ENCODE measurements around the gene ADSL. TPM values are rescaled to one million over a fixed set of nuclear protein-coding genes. Genes with fewer than 3 reads are reported as not detected.

ADSL gene
- total RNA-seq, 4 donors from 2014 or later = 32.2 to 163 (median 37.4) TPM

DNA sequence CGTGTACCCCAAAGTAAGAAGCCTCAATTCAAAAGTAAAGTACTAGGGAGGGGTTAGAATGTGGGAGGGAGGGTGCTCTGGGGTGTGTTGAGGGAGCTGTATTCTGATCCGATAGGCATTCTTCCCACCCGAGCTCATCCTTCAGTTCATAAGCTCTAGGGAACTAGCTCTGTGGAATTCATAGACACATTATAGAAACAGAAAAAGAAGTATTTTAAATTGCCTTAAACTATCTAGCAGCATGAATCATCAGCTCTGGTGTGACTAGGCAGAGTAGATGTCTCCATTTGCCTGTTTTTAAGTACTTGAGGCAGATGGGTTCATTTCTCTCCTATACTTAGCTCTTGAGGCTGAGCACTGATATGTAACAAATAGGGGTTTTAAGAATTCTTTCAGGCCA, 16.8 kb downstream of the ADSL start:
- Histone ChIP-seq H3K4me1 (no peaks in the 10 kb centered on the region), H3K36me3 (peaks cover 3 to 86% (median 4%) of the 10 kb centered on the region in 3 donors), H3K27ac (no peak overlapping the region), H3K9me3 (no peaks in the 10 kb centered on the region), H3K27me3 (no peaks in the 10 kb centered on the region), H3K4me3 (no peak overlapping the region)
- no peak for TF ChIP-seq POLR2A (IDR thresholded peaks at IDR 0.05)
- TF ChIP-seq, protein P1, sequence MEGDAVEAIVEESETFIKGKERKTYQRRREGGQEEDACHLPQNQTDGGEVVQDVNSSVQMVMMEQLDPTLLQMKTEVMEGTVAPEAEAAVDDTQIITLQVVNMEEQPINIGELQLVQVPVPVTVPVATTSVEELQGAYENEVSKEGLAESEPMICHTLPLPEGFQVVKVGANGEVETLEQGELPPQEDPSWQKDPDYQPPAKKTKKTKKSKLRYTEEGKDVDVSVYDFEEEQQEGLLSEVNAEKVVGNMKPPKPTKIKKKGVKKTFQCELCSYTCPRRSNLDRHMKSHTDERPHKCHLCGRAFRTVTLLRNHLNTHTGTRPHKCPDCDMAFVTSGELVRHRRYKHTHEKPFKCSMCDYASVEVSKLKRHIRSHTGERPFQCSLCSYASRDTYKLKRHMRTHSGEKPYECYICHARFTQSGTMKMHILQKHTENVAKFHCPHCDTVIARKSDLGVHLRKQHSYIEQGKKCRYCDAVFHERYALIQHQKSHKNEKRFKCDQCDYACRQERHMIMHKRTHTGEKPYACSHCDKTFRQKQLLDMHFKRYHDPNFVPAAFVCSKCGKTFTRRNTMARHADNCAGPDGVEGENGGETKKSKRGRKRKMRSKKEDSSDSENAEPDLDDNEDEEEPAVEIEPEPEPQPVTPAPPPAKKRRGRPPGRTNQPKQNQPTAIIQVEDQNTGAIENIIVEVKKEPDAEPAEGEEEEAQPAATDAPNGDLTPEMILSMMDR (IDR thresholded peaks at IDR 0.05) = no peak
- DNase-seq = no peak

- Histone ChIP-seq H3K27me3 (no peaks in the 10 kb centered on the region), H3K4me3 (no peak overlapping the region), H3K9me3 (no peaks in the 10 kb centered on the region), H3K27ac (no peak overlapping the region), H3K36me3 (peaks cover 3 to 73% (median 4%) of the 10 kb centered on the region in 3 donors), H3K4me1 (no peaks in the 10 kb centered on the region)
- DNase-seq = no peak
- no peak for TF ChIP-seq POLR2A (IDR thresholded peaks at IDR 0.05)
- TF ChIP-seq, protein P1 (IDR thresholded peaks at IDR 0.05) = no peak
Measured at GRCh38 chr22:40364431-40364830, 18.1 kb downstream of the ADSL start.

- DNase-seq = no peak
- Histone ChIP-seq H3K27me3 (no peaks in the 10 kb centered on the region), H3K27ac (no peak overlapping the region), H3K4me3 (no peak overlapping the region), H3K36me3 (peaks cover 0 to 56% (median 3%) of the 10 kb centered on the region in 3 donors), H3K4me1 (no peaks in the 10 kb centered on the region), H3K9me3 (no peaks in the 10 kb centered on the region)
- no peak for TF ChIP-seq POLR2A (IDR thresholded peaks at IDR 0.05)
- TF ChIP-seq, protein P1 (IDR thresholded peaks at IDR 0.05) = no peak
Measured at GRCh38 chr22:40366068-40366467, 19.8 kb downstream of the ADSL start.

GRCh38 chr22:40367342-40367741, 21.0 kb downstream of the ADSL start:
- peaks cover 0 to 43% (median 2%) of the 10 kb centered on the region in 3 donors for H3K36me3 ChIP-seq
- no peaks in the 10 kb centered on the region for H3K27me3 ChIP-seq
- peaks cover 0 to 8% (median 0%) of the 10 kb centered on the region in 4 donors for H3K4me1 ChIP-seq
- TF ChIP-seq POLR2A (IDR thresholded peaks at IDR 0.05) = no peak
- TF ChIP-seq, protein P1 (IDR thresholded peaks at IDR 0.05) = no peak
- H3K9me3 ChIP-seq = no peaks in the 10 kb centered on the region
- H3K27ac ChIP-seq = peak overlapping the region in 1 of 4 donors; percentile 12
- no peak overlapping the region for H3K4me3 ChIP-seq
- peak in 1 of 3 donors; percentile 54 for DNase-seq

DNA sequence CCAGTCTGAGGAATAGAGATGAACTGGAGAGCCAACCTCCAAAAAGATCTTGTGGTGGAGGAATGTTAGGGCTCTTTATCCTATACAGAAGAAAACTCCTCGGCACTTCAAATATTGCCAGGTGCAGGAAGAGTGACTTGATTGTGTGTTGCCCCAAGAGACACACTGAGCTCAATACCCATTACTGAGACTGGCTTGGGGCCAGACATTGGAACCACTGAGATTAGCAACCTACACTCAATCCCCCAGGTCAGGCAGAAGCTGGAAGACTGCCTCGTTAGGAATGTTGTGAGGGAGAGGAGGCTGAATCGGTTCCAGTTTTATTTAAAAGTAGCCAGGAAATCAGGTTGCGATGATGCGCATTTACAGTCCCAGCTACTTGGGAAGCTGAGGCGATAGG, 21.7 kb downstream of the ADSL start:
- DNase-seq = no peak
- Histone ChIP-seq H3K9me3 (no peaks in the 10 kb centered on the region), H3K36me3 (peaks cover 0 to 37% (median 0%) of the 10 kb centered on the region in 3 donors), H3K27me3 (no peaks in the 10 kb centered on the region), H3K27ac (peak overlapping the region in 1 of 4 donors; percentile 12), H3K4me3 (no peak overlapping the region), H3K4me1 (peaks cover 0 to 12% (median 0%) of the 10 kb centered on the region in 4 donors)
- TF ChIP-seq, protein P1 (IDR thresholded peaks at IDR 0.05) = no peak
- no peak for TF ChIP-seq POLR2A (IDR thresholded peaks at IDR 0.05)

DNA sequence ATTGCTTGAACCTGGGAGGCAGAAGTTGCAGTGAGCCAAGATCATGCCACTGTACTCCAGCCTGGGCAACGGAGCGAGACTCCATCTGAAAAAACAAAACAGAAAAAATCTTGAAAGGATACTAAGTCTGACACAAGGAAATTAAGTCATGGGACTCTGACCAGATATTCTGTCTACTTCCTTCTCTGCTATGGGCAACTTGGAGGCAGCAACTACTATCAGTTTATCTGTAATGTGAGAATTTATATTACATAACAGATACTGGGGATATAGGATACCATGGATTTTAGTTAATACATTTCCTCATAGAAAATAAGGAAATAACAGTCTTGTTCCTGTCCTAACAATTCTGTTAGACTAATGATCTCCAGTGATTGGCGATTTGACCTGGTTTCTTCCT, 22.5 kb downstream of the ADSL start:
- peaks cover 0 to 30% (median 0%) of the 10 kb centered on the region in 3 donors for H3K36me3 ChIP-seq
- no peak overlapping the region for H3K4me3 ChIP-seq
- no peak for TF ChIP-seq POLR2A (IDR thresholded peaks at IDR 0.05)
- TF ChIP-seq, protein P1 (IDR thresholded peaks at IDR 0.05) = no peak
- no peak overlapping the region for H3K27ac ChIP-seq
- no peaks in the 10 kb centered on the region for H3K9me3 ChIP-seq
- no peak for DNase-seq
- H3K4me1 ChIP-seq = peaks cover 0 to 12% (median 0%) of the 10 kb centered on the region in 4 donors
- no peaks in the 10 kb centered on the region for H3K27me3 ChIP-seq
